GM19328 (cell line): ENCODE data around the gene SNX19.
"Not testable (repeated sequence)": the region's sequence is repeated elsewhere in the genome, so short reads cannot be mapped to it uniquely, and the experiment has no call there.

ENCODE experiments used
- ATAC-seq: cut with Tn5 transposase; IDR thresholded peaks from one replicate; pipeline ENCODE4 v1.9.1; 2021; ENCODE audit warnings: mild to moderate bottlenecking, moderate library complexity; ENCODE audit not compliant: unreplicated experiment

Gene SNX19

GRCh38 chr11:130873761-130874160 lies 42.5 kb downstream of the SNX19 start:
- ATAC-seq = no peak

GRCh38 chr11:130872981-130873380 lies 43.3 kb downstream of the SNX19 start:
- no peak for ATAC-seq

GRCh38 chr11:130872513-130872912 lies 43.8 kb downstream of the SNX19 start:
- no peak for ATAC-seq

GRCh38 chr11:130872102-130872501 lies 44.2 kb downstream of the SNX19 start:
- ATAC-seq = no peak

- ATAC-seq = no peak
Measured at GRCh38 chr11:130871616-130872015, 44.7 kb downstream of the SNX19 start.

- no peak for ATAC-seq
Measured at GRCh38 chr11:130868721-130869390, 47.4 kb downstream of the SNX19 start.

GRCh38 chr11:130868086-130868710 lies 48.1 kb downstream of the SNX19 start:
- no peak for ATAC-seq

GRCh38 chr11:130866831-130867230 lies 49.4 kb downstream of the SNX19 start:
- no peak for ATAC-seq

- no peak for ATAC-seq
Measured at GRCh38 chr11:130865774-130866114, 50.5 kb downstream of the SNX19 start.

- ATAC-seq = no peak
Measured at GRCh38 chr11:130865091-130865773, 51.0 kb downstream of the SNX19 start.

- peak; percentile 65 for ATAC-seq
Measured at GRCh38 chr11:130861902-130862860, 54.1 kb downstream of the SNX19 start.

- ATAC-seq = no peak
Measured at GRCh38 chr11:130861283-130861682, 55.0 kb downstream of the SNX19 start.

GRCh38 chr11:130859886-130860285 lies 56.4 kb downstream of the SNX19 start:
- ATAC-seq = no peak

- ATAC-seq = no peak
Measured at GRCh38 chr11:130858215-130858614, 58.1 kb downstream of the SNX19 start.

- not testable (repeated sequence) for ATAC-seq
Measured at GRCh38 chr11:130855707-130856106, 60.6 kb downstream of the SNX19 start.

GRCh38 chr11:130854483-130854882 lies 61.8 kb downstream of the SNX19 start:
- ATAC-seq = no peak

- no peak for ATAC-seq
Measured at GRCh38 chr11:130852589-130852988, 63.7 kb downstream of the SNX19 start.

- no peak for ATAC-seq
Measured at GRCh38 chr11:130850185-130850944, 65.9 kb downstream of the SNX19 start.

- no peak for ATAC-seq
Measured at GRCh38 chr11:130849215-130849568, 67.1 kb downstream of the SNX19 start.
